Measurements from ENCODE around the gene FZD4. TPM values are rescaled to one million over a fixed set of nuclear protein-coding genes. Genes with fewer than 3 reads are reported as not detected.
A peak's percentile ranks its signal among the peaks of the same experiment; 100 is the strongest.
"Not testable (repeated sequence)": the region's sequence is repeated elsewhere in the genome, so short reads cannot be mapped to it uniquely, and the experiment has no call there.

The FZD4 gene
- total RNA-seq (109 and 112 TPM in 2 replicates), polyA plus RNA-seq (50.4 and 56.6 TPM in 2 replicates), polyA minus RNA-seq (141 and 152 TPM in 2 replicates), Bru-seq, nascent RNA (percentile 98 among the genes with signal in this experiment), BruChase-seq, experiment 1, labeled RNA remaining after a 6-hour chase (percentile 99 among the genes with signal in this experiment), BruChase-seq, experiment 2, labeled RNA remaining after a 2-hour chase (percentile 100 among the genes with signal in this experiment)
- 49.5 and 50.2 TPM in 2 replicates for polyA plus RNA-seq (2011; cell fraction: cytosol; rRNA removed)
- polyA plus RNA-seq (2011; cell fraction: nucleus; rRNA removed), result 65.8 and 87.7 TPM in 2 replicates
- 85.1 and 115 TPM in 2 replicates for polyA plus RNA-seq (2012)
- polyA minus RNA-seq (2011; cell fraction: cytosol; rRNA and poly(A)+ RNA removed), result 11.5 TPM
- 58.9 and 89.5 TPM in 2 replicates for polyA minus RNA-seq (2011; cell fraction: nucleus; rRNA and poly(A)+ RNA removed)
- long read RNA-seq, full-length matches to known transcripts, result 47 of 117 reads
- long read RNA-seq, partial matches to known transcripts, result 0 of 117 reads
- long read RNA-seq, other reads (novel, unspliced or antisense), result 70 of 117 reads

DNA sequence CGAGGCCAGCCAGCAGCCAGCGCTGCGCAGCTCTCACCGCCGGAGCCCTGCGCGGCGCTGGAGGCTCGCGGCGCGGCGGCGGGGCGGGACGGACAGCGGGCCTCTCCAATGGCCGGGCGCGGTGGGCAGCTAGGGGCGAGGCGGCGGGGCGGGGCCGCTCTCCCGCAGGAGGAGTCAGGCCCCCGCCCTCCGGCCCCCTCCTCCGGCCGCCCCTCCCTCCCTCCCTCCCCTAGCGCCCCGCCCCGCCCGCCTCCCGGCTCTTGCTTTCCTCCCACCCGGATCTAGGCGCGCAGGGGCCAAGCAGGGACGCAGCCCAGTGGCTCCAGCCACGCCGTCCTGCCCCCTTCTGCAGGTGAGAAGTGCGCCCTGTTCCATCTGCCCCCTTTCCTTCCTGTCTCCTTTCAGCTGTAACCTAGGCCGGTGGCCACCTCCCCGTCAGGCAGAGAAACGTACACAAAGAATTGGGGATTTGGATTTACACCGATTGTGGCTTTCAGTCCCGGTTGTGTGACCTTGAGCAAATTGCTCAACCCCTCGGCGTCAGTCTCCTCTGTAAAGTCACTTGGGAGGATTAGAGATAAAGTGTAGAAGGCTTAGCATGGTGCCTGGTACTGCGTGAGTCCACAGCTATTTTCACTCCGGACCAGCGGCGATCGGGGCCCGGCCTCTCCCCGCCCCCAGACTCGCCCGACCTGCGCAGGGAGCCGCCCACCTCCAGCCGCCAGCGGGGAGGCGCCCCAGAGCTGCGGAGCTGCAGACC is at the start of gene FZD4:
TSS of gene FZD4 (minus strand) at position 35 of the 760 bp plus-strand sequence. CDS start 310 bp downstream, outside the sequence.
- ChIA-PET CTCF (interaction anchor here (0.5 to 9.2 kb wide), 20 partner anchors 12 to 914 kb away, joined by 3 to 122 read pairs (median 4); partner anchors contain the start of gene TMEM135), POLR2A (interaction anchor here (0.7 to 3.0 kb wide), 7 partner anchors 8 to 160 kb away, joined by 3 to 23 read pairs (median 4); no protein-coding TSS in a partner anchor)
- Histone ChIP-seq H3K79me2 (ENCODE audit: control insufficient read depth, insufficient read depth, low read length) (peaks cover 45% of the 10 kb centered on the region), H3K9me1 (replicated peaks; ENCODE audit: control insufficient read depth, extremely low read depth, insufficient read depth, low read length) (no peaks in the 10 kb centered on the region), H3K9ac (replicated peaks; ENCODE audit: extremely low read depth, insufficient read depth, low read length) (peak within 1 kb of the TSS; percentile 89), H3K4me2 (ENCODE audit: insufficient read depth, low read length) (peak within 1 kb of the TSS; percentile 95), H3K4me1 (ENCODE audit: control insufficient read depth, extremely low read depth, insufficient read depth, low read length) (peaks cover 30% of the 10 kb centered on the region), H3K9me3 (replicated peaks; ENCODE audit: control insufficient read depth, insufficient read depth, low read length) (no peaks in the 10 kb centered on the region), H4K20me1 (replicated peaks; ENCODE audit: control insufficient read depth, extremely low read depth, insufficient read depth, low read length) (no peaks in the 10 kb centered on the region), H3K4me3 (replicated peaks in 1 of 3; ENCODE audit: insufficient read depth in 1 of 3, low read depth in 1 of 3, low read length in 3 of 3) (peak within 1 kb of the TSS; percentile 75 to 98 (median 95)), H3K27ac (ENCODE audit: insufficient read depth, low read depth, low read length) (peak within 1 kb of the TSS; percentile 75), H2AFZ (ENCODE audit: low read depth, low read length) (peak within 1 kb of the TSS; percentile 62), H3K36me3 (ENCODE audit: control insufficient read depth in 2 of 2, extremely low read depth in 1 of 2, insufficient read depth in 2 of 2, low read length in 2 of 2) (peaks cover 3 to 5% of the 10 kb centered on the region in 2 experiments), H3K27me3 (ENCODE audit: control insufficient read depth in 2 of 2, insufficient read depth in 2 of 2, low read length in 2 of 2) (no peaks in the 10 kb centered on the region)
- TF ChIP-seq MYC (IDR thresholded peaks at IDR 0.05; ENCODE audit: low read depth, low read length), result no peak
- TF ChIP-seq, protein P1, sequence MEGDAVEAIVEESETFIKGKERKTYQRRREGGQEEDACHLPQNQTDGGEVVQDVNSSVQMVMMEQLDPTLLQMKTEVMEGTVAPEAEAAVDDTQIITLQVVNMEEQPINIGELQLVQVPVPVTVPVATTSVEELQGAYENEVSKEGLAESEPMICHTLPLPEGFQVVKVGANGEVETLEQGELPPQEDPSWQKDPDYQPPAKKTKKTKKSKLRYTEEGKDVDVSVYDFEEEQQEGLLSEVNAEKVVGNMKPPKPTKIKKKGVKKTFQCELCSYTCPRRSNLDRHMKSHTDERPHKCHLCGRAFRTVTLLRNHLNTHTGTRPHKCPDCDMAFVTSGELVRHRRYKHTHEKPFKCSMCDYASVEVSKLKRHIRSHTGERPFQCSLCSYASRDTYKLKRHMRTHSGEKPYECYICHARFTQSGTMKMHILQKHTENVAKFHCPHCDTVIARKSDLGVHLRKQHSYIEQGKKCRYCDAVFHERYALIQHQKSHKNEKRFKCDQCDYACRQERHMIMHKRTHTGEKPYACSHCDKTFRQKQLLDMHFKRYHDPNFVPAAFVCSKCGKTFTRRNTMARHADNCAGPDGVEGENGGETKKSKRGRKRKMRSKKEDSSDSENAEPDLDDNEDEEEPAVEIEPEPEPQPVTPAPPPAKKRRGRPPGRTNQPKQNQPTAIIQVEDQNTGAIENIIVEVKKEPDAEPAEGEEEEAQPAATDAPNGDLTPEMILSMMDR (IDR thresholded peaks at IDR 0.05; ENCODE audit: extremely low read depth in 1 of 2, insufficient read depth in 1 of 2, low read depth in 1 of 2, low read length in 2 of 2), result peak in 1 of 2 donors; percentile 30
- no peak for TF ChIP-seq JUN (IDR thresholded peaks at IDR 0.05; ENCODE audit: borderline replicate concordance, insufficient read depth, insufficient read length, low read depth)
- TF ChIP-seq POLR2A (IDR thresholded peaks at IDR 0.05; ENCODE audit: low read depth, low read length), result peak; percentile 99
- no peak for TF ChIP-seq GATA2 (IDR thresholded peaks at IDR 0.05; ENCODE audit: insufficient read depth, insufficient read length, low read depth, low read length)
- TF ChIP-seq EZH2 (IDR thresholded peaks at IDR 0.05; ENCODE audit: borderline replicate concordance, low read depth, low read length, severe bottlenecking), result no peak
- peak; percentile 100 for TF ChIP-seq POLR2AphosphoS5 (IDR thresholded peaks at IDR 0.05; ENCODE audit: insufficient read depth, low read depth, low read length)
- TF ChIP-seq, protein P2, sequence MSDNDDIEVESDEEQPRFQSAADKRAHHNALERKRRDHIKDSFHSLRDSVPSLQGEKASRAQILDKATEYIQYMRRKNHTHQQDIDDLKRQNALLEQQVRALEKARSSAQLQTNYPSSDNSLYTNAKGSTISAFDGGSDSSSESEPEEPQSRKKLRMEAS (IDR thresholded peaks at IDR 0.05; ENCODE audit: insufficient read depth, insufficient read length), result no peak
- no peak for TF ChIP-seq FOS (IDR thresholded peaks at IDR 0.05; ENCODE audit: borderline replicate concordance, insufficient read depth, low read length)
- dilution Hi-C loops (cut with MboI; ENCODE audit: extremely low pct_ligation_motif_present, low sequenced_read_pairs) (no loop called here), intact Hi-C loops (cut with micrococcal nuclease) (loop anchor here (1.0 to 2.0 kb wide), 5 partner anchors 14 to 325 kb away; no protein-coding TSS in a partner anchor)
- DNase-seq (ENCODE audit: low read depth, low spot score), result peak; percentile 92
- BruUV-seq (replicated peaks), result TSS peak; percentile 20
- peak; percentile 85 for FAIRE-seq

DNA sequence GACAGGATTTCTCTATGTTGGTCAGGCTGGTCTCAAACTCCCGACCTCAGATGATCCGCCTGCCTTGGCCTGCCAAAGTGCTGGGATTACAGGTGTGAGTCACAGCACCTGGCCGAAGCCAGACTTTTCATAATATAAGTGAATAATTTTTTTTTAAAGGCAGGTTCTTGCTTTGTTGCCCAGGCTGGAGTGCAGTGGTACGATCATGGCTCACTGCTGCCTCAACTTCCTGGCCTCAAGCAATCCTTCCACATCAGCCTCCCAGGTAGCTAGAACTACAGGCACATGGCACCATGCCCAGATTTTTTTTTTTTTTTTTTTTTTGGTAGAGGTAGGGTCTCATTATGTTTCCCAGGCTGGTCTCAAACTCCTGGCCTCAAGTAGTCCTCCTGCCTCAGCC is 49.1 kb upstream of the FZD4 start:
- BruUV-seq (replicated peaks); H2AFZ ChIP-seq (ENCODE audit: low read depth, low read length); H3K9me1 ChIP-seq (replicated peaks; ENCODE audit: control insufficient read depth, extremely low read depth, insufficient read depth, low read length); FAIRE-seq; intact Hi-C loops (cut with micrococcal nuclease); H3K79me2 ChIP-seq (ENCODE audit: control insufficient read depth, insufficient read depth, low read length); H3K9me3 ChIP-seq (replicated peaks; ENCODE audit: control insufficient read depth, insufficient read depth, low read length); H3K9ac ChIP-seq (replicated peaks; ENCODE audit: extremely low read depth, insufficient read depth, low read length); H3K27ac ChIP-seq (ENCODE audit: insufficient read depth, low read depth, low read length); H3K4me3 ChIP-seq (replicated peaks in 1 of 3; ENCODE audit: insufficient read depth in 1 of 3, low read depth in 1 of 3, low read length in 3 of 3); H3K36me3 ChIP-seq (ENCODE audit: control insufficient read depth in 2 of 2, extremely low read depth in 1 of 2, insufficient read depth in 2 of 2, low read length in 2 of 2); H3K4me2 ChIP-seq (ENCODE audit: insufficient read depth, low read length); DNase-seq (ENCODE audit: low read depth, low spot score); H4K20me1 ChIP-seq (replicated peaks; ENCODE audit: control insufficient read depth, extremely low read depth, insufficient read depth, low read length); dilution Hi-C loops (cut with MboI; ENCODE audit: extremely low pct_ligation_motif_present, low sequenced_read_pairs); H3K4me1 ChIP-seq (ENCODE audit: control insufficient read depth, extremely low read depth, insufficient read depth, low read length); H3K27me3 ChIP-seq (ENCODE audit: control insufficient read depth in 2 of 2, insufficient read depth in 2 of 2, low read length in 2 of 2): not testable (repeated sequence)
- CTCF ChIA-PET, result interaction anchor here (1.0 to 1.9 kb wide), 3 partner anchors 9 to 65 kb away, joined by 3 to 13 read pairs (median 4); no protein-coding TSS in a partner anchor
- POLR2A ChIA-PET, result interaction anchor here (0.6 kb wide), 1 partner anchor 36 kb away, joined by 14 read pairs; no protein-coding TSS in a partner anchor
